Measurements from ENCODE around the gene ZC3HAV1. TPM values are rescaled to one million over a fixed set of nuclear protein-coding genes. Genes with fewer than 3 reads are reported as not detected.
"Not testable (repeated sequence)": the region's sequence is repeated elsewhere in the genome, so short reads cannot be mapped to it uniquely, and the experiment has no call there.

Gene ZC3HAV1
- total RNA-seq, 4 donors from 2014 or later = 27.7 to 34.7 (median 29.2) TPM

DNA sequence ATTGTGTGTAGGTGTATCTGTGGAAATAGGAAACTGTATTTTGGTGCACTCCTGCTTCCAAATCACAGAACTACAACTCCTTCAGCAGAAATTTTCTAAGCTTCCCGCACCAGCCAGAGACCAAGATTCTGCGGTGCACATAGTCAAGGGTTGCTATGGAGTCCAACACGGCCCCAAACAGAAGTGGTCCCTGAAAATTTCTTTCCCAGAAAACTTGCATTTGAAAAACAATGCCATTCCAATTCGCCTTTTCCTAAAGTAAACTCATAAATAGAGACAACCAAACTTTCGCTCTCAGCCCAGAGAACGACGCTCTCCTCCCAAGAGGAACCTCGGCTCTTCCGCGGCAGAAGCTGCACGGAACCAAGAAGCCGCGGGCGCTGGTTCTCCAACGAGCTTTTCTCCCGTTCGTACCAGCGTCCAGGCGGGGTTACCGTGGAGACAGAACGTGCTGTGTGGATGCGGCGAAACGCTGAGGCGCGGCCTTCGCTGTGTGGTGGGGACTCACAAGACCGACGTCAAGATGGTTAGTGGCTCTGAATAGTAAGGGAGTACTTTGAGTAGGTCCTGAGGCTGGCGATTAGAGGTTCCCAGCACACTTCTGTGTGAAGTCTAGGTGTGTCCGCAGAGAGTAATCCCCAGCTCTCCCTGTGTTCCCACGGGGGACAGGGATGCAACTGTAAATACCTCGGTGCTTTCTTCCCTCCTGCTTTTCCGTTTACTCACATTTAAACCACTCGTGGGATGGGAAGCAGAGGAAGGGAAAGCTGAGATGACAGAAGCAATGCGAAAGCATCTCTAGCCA is 24.0 kb upstream of the ZC3HAV1 start:
- 2% methylated on average over 21 to 22 of the region's 36 CpGs for WGBS, 2 donors
- Histone ChIP-seq H3K27ac (peak overlapping the region; percentile 20 to 78 (median 54)), H3K36me3 (peaks cover 0 to 8% (median 0%) of the 10 kb centered on the region in 3 donors), H3K27me3 (no peaks in the 10 kb centered on the region), H3K4me3 (peak overlapping the region; percentile 33 to 67 (median 56)), H3K9me3 (no peaks in the 10 kb centered on the region), H3K4me1 (peaks cover 0 to 19% (median 8%) of the 10 kb centered on the region in 3 donors)
- peak; percentile 47 for DNase-seq
- TF ChIP-seq, protein P1, sequence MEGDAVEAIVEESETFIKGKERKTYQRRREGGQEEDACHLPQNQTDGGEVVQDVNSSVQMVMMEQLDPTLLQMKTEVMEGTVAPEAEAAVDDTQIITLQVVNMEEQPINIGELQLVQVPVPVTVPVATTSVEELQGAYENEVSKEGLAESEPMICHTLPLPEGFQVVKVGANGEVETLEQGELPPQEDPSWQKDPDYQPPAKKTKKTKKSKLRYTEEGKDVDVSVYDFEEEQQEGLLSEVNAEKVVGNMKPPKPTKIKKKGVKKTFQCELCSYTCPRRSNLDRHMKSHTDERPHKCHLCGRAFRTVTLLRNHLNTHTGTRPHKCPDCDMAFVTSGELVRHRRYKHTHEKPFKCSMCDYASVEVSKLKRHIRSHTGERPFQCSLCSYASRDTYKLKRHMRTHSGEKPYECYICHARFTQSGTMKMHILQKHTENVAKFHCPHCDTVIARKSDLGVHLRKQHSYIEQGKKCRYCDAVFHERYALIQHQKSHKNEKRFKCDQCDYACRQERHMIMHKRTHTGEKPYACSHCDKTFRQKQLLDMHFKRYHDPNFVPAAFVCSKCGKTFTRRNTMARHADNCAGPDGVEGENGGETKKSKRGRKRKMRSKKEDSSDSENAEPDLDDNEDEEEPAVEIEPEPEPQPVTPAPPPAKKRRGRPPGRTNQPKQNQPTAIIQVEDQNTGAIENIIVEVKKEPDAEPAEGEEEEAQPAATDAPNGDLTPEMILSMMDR (IDR thresholded peaks at IDR 0.05) = no peak
- no peak for TF ChIP-seq POLR2A (IDR thresholded peaks at IDR 0.05)
- intact Hi-C loops (cut with DNase I) = no loop called here

DNA sequence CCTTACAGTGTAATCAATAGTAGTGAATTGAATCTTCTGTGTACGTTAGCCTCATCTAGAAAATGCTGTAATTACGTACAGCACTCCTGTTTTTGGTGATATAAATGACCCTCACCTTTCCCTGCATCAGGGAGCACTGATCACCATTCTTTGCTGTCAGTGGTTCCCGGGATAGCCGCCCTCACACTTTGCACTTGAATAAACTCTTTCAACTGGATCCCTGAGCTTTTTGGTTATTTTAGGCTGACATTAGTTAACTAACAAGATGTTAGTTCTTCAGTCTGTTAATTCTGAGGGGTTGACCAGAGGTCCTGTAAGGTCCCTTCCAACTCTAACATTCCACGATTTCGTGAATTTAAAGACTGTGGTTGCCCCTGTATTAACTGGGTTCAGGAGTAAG is 23.4 kb upstream of the ZC3HAV1 start:
- Histone ChIP-seq H3K4me3 (peak overlapping the region; percentile 33 to 67 (median 56)), H3K27me3 (no peaks in the 10 kb centered on the region), H3K4me1 (peaks cover 0 to 19% (median 8%) of the 10 kb centered on the region in 3 donors), H3K27ac (peak overlapping the region; percentile 20 to 78 (median 54)), H3K9me3 (no peaks in the 10 kb centered on the region), H3K36me3 (peaks cover 0 to 1% (median 0%) of the 10 kb centered on the region in 3 donors)
- WGBS, 2 donors = 46 to 68% methylated on average over 6 of the region's 6 CpGs
- intact Hi-C loops (cut with DNase I) = no loop called here
- TF ChIP-seq, protein P1 (IDR thresholded peaks at IDR 0.05) = no peak
- TF ChIP-seq POLR2A (IDR thresholded peaks at IDR 0.05) = no peak
- no peak for DNase-seq

DNA sequence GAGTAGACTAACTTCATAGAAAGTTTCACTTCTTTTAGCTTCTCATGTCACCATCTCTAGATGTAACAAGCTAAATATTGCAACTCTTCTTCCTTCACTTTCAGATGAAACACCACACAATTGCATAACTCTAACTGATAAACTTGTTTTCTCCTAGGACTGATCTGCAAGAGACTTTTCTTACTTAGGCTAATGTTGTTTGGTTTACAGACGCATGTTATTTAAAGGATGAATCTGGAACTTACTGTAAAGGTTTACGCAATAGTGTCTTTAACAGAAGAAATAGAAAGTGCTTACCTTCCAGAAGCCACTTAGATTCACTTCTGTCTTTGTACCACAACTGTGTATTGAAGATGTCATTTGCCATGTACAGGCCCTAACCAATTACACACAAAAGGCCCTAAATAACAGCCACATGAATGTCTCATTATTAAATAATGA is 22.1 kb upstream of the ZC3HAV1 start:
- H3K27ac ChIP-seq = no peak overlapping the region
- no peak for DNase-seq
- H3K27me3 ChIP-seq = no peaks in the 10 kb centered on the region
- intact Hi-C loops (cut with DNase I) = no loop called here
- H3K4me3 ChIP-seq = no peak overlapping the region
- TF ChIP-seq POLR2A (IDR thresholded peaks at IDR 0.05) = no peak
- TF ChIP-seq, protein P1 (IDR thresholded peaks at IDR 0.05) = no peak
- H3K9me3 ChIP-seq = no peaks in the 10 kb centered on the region
- H3K36me3 ChIP-seq = no peaks in the 10 kb centered on the region
- WGBS, 2 donors = 70 to 83% methylated on average over 2 of the region's 2 CpGs
- peaks cover 0 to 19% (median 8%) of the 10 kb centered on the region in 3 donors for H3K4me1 ChIP-seq

DNA sequence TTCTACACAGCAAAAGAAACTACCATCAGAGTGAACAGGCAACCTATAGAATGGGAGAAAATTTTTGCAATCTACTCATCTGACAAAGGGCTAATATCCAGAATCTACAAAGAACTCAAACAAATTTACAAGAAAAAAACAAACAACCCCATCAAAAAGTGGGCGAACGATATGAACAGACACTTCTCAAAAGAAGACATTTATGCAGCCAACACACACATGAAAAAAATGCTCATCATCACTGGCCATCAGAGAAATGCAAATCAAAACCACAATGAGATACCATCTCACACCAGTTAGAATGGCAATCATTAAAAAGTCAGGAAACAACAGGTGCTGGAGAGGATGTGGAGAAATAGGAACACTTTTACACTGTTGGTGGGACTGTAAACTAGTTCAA is 20.3 kb upstream of the ZC3HAV1 start:
- H3K4me3 ChIP-seq; DNase-seq; intact Hi-C loops (cut with DNase I); H3K27me3 ChIP-seq; H3K27ac ChIP-seq; H3K36me3 ChIP-seq; H3K9me3 ChIP-seq: not testable (repeated sequence)
- WGBS, 2 donors = 95 to 100% methylated on average over 2 of the region's 2 CpGs
- H3K4me1 ChIP-seq = peaks cover 0 to 18% (median 8%) of the 10 kb centered on the region in 3 donors

DNA sequence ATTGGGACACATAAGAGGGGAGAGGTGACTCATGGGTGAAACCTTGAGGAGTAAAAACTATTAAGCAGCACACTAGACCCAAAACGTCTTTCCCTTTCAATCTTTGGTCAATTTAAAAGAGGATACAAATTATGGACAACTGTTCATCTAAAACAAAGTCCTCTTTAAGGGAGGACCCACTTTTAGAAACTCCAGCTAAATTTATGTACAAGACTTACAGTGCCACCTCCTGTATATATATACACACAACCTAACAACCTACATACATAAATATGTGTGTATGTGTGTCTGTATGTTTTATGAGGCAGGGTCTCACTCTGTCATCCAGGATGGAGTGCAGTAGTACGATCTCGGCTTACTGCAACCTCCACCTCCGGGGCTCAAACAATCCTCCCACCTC is 18.1 kb upstream of the ZC3HAV1 start:
- no peak for DNase-seq
- no peak overlapping the region for H3K4me3 ChIP-seq
- TF ChIP-seq, protein P1 (IDR thresholded peaks at IDR 0.05) = no peak
- TF ChIP-seq POLR2A (IDR thresholded peaks at IDR 0.05) = no peak
- intact Hi-C loops (cut with DNase I) = no loop called here
- WGBS, 2 donors = 74 to 77% methylated on average over 4 of the region's 4 CpGs
- H3K36me3 ChIP-seq = no peaks in the 10 kb centered on the region
- no peak overlapping the region for H3K27ac ChIP-seq
- H3K9me3 ChIP-seq = no peaks in the 10 kb centered on the region
- no peaks in the 10 kb centered on the region for H3K4me1 ChIP-seq
- H3K27me3 ChIP-seq = peaks cover 0 to 13% (median 0%) of the 10 kb centered on the region in 4 donors
